ENCODE measurements around the gene PROK1. TPM values are rescaled to one million over a fixed set of nuclear protein-coding genes. Genes with fewer than 3 reads are reported as not detected.
A peak's percentile ranks its signal among the peaks of the same experiment; 100 is the strongest.
"Not testable (repeated sequence)": the region's sequence is repeated elsewhere in the genome, so short reads cannot be mapped to it uniquely, and the experiment has no call there.

The PROK1 gene
- polyA plus RNA-seq, 3 donors, result not detected

GRCh38 chr1:110433213-110433612 is 17.7 kb upstream of the PROK1 start:
- DNase-seq, result no peak

- no peak for DNase-seq
Observed at GRCh38 chr1:110433803-110434202, 17.1 kb upstream of the PROK1 start.

GRCh38 chr1:110434946-110435345 is 16.0 kb upstream of the PROK1 start:
- DNase-seq, result no peak

- DNase-seq, result peak; percentile 68
Observed at GRCh38 chr1:110436635-110437034, 14.3 kb upstream of the PROK1 start.

- DNase-seq, result not testable (repeated sequence)
Observed at GRCh38 chr1:110437645-110438299, 13.2 kb upstream of the PROK1 start.

GRCh38 chr1:110438893-110439292 is 12.1 kb upstream of the PROK1 start:
- DNase-seq, result no peak

- DNase-seq, result not testable (repeated sequence)
Observed at GRCh38 chr1:110439873-110440272, 11.1 kb upstream of the PROK1 start.

GRCh38 chr1:110440877-110441276 is 10.1 kb upstream of the PROK1 start:
- DNase-seq, result no peak

- DNase-seq, result no peak
Observed at GRCh38 chr1:110441888-110442287, 9.1 kb upstream of the PROK1 start.

- no peak for DNase-seq
Observed at GRCh38 chr1:110443451-110443850, 7.5 kb upstream of the PROK1 start.

GRCh38 chr1:110444561-110444960 is 6.4 kb upstream of the PROK1 start:
- DNase-seq, result no peak

- no peak for DNase-seq
Observed at GRCh38 chr1:110449661-110450651, 993 bp upstream of the PROK1 start.

GRCh38 chr1:110452330-110452729 is 1.4 kb downstream of the PROK1 start:
- no peak for DNase-seq

GRCh38 chr1:110453829-110454228 is 2.9 kb downstream of the PROK1 start:
- DNase-seq, result no peak

GRCh38 chr1:110454328-110454727 is 3.4 kb downstream of the PROK1 start:
- no peak for DNase-seq

GRCh38 chr1:110455151-110455550 is 4.2 kb downstream of the PROK1 start:
- DNase-seq, result no peak

- DNase-seq, result no peak
Observed at GRCh38 chr1:110457206-110457605, 6.3 kb downstream of the PROK1 start.

- peak; percentile 78 for DNase-seq
Observed at GRCh38 chr1:110460253-110461220, 9.6 kb downstream of the PROK1 start.

- DNase-seq, result no peak
Observed at GRCh38 chr1:110462093-110462492, 11.1 kb downstream of the PROK1 start.

- DNase-seq, result no peak
Observed at GRCh38 chr1:110462964-110463363, 12.0 kb downstream of the PROK1 start.

- DNase-seq, result no peak
Observed at GRCh38 chr1:110463725-110464124, 12.8 kb downstream of the PROK1 start.

- DNase-seq, result no peak
Observed at GRCh38 chr1:110464340-110464739, 13.4 kb downstream of the PROK1 start.
